ENCODE measurements around the gene GAGE12E.
"Not testable (repeated sequence)": the region's sequence is repeated elsewhere in the genome, so short reads cannot be mapped to it uniquely, and the experiment has no call there.

The GAGE12E gene, protein sequence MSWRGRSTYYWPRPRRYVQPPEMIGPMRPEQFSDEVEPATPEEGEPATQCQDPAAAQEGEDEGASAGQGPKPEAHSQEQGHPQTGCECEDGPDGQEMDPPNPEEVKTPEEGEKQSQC

DNA sequence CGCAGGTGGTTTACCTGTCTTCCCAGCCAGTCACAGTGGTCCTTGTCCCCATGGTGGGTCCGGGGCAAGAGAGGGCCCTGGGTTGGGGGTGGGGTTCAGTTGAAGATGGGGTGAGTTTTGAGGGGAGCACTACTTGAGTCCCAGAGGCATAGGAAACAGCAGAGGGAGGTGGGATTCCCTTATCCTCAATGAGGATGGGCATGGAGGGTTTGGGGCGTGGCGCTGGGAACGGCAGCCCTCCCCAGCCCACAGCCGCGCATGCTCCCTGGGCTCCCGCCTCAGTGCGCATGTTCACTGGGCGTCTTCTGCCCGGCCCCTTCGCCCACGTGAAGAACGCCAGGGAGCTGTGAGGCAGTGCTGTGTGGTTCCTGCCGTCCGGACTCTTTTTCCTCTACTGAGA, at the start of gene GAGE12E:
TSS of gene GAGE12E (plus strand) at position 301 of the 400 bp plus-strand sequence. CDS start 1,155 bp downstream, outside the sequence.
- not testable (repeated sequence) for DNase-seq (ENCODE audit: low read depth)

DNA sequence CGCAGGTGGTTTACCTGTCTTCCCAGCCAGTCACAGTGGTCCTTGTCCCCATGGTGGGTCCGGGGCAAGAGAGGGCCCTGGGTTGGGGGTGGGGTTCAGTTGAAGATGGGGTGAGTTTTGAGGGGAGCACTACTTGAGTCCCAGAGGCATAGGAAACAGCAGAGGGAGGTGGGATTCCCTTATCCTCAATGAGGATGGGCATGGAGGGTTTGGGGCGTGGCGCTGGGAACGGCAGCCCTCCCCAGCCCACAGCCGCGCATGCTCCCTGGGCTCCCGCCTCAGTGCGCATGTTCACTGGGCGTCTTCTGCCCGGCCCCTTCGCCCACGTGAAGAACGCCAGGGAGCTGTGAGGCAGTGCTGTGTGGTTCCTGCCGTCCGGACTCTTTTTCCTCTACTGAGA, 19.2 kb upstream of the GAGE12E start, which contains the start of gene GAGE12C:
TSS of gene GAGE12C (plus strand) at position 301 of the 400 bp plus-strand sequence. CDS start 1,155 bp downstream, outside the sequence.
- not testable (repeated sequence) for DNase-seq (ENCODE audit: low read depth)

DNA sequence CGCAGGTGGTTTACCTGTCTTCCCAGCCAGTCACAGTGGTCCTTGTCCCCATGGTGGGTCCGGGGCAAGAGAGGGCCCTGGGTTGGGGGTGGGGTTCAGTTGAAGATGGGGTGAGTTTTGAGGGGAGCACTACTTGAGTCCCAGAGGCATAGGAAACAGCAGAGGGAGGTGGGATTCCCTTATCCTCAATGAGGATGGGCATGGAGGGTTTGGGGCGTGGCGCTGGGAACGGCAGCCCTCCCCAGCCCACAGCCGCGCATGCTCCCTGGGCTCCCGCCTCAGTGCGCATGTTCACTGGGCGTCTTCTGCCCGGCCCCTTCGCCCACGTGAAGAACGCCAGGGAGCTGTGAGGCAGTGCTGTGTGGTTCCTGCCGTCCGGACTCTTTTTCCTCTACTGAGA, 9.7 kb upstream of the GAGE12E start, which contains the start of gene GAGE12D:
TSS of gene GAGE12D (plus strand) at position 301 of the 400 bp plus-strand sequence. CDS start 1,155 bp downstream, outside the sequence.
- DNase-seq (ENCODE audit: low read depth), result not testable (repeated sequence)

DNA sequence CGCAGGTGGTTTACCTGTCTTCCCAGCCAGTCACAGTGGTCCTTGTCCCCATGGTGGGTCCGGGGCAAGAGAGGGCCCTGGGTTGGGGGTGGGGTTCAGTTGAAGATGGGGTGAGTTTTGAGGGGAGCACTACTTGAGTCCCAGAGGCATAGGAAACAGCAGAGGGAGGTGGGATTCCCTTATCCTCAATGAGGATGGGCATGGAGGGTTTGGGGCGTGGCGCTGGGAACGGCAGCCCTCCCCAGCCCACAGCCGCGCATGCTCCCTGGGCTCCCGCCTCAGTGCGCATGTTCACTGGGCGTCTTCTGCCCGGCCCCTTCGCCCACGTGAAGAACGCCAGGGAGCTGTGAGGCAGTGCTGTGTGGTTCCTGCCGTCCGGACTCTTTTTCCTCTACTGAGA, 9.5 kb downstream of the GAGE12E start, which contains the start of gene GAGE12F:
TSS of gene GAGE12F (plus strand) at position 301 of the 400 bp plus-strand sequence. CDS start 1,155 bp downstream, outside the sequence.
- not testable (repeated sequence) for DNase-seq (ENCODE audit: low read depth)

GRCh38 chrX:49568728-49569127, 17.6 kb downstream of the GAGE12E start:
- DNase-seq (ENCODE audit: low read depth), result not testable (repeated sequence)

DNA sequence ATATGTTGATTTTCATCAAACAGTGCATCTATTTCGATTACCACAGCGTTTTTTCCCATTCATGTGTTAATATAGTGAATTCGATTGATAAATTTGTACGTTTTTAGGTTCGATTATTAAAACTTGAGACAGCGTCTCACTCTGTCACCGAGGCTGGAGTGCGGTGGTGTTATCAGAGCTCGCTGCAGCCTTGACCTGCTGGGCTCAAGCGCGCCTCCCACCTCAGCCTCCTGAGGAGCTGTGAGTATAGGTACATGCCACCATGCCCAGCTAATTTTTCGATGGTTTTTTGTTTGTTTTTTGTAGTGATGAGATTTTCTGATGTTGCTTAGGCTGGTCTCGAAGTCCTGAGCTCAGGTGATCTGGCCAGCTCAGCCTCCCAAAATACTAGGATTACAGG, 18.1 kb downstream of the GAGE12E start:
- not testable (repeated sequence) for DNase-seq (ENCODE audit: low read depth)

GRCh38 chrX:49570100-49570499, 19.0 kb downstream of the GAGE12E start, which contains the start of gene GAGE12G:
Gene GAGE12G, plus strand, starts transcription at chrX:49570400. Its CDS starts 1,155 bp downstream, at chrX:49571555.
- DNase-seq (ENCODE audit: low read depth), result not testable (repeated sequence)

- DNase-seq (ENCODE audit: low read depth), result not testable (repeated sequence)
These were observed 28.6 kb downstream of the GAGE12E start, which contains the start of gene GAGE12H for GRCh38 chrX:49579649-49580048. Gene GAGE12H, plus strand, starts transcription at chrX:49579949. Its CDS starts 1,155 bp downstream, at chrX:49581104.

DNA sequence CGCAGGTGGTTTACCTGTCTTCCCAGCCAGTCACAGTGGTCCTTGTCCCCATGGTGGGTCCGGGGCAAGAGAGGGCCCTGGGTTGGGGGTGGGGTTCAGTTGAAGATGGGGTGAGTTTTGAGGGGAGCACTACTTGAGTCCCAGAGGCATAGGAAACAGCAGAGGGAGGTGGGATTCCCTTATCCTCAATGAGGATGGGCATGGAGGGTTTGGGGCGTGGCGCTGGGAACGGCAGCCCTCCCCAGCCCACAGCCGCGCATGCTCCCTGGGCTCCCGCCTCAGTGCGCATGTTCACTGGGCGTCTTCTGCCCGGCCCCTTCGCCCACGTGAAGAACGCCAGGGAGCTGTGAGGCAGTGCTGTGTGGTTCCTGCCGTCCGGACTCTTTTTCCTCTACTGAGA, 38.1 kb downstream of the GAGE12E start, which contains the start of gene GAGE2A:
TSS of gene GAGE2A (plus strand) at position 301 of the 400 bp plus-strand sequence. CDS start 1,155 bp downstream, outside the sequence.
- not testable (repeated sequence) for DNase-seq (ENCODE audit: low read depth)

GRCh38 chrX:49589769-49590478, 38.8 kb downstream of the GAGE12E start:
- DNase-seq (ENCODE audit: low read depth), result not testable (repeated sequence)

- DNase-seq (ENCODE audit: low read depth), result not testable (repeated sequence)
These were observed 39.4 kb downstream of the GAGE12E start for GRCh38 chrX:49590488-49590887.

GRCh38 chrX:49598720-49599119, 47.6 kb downstream of the GAGE12E start, which contains the start of gene GAGE1:
Gene GAGE1, plus strand, starts transcription at chrX:49599020. Its CDS starts 1,155 bp downstream, at chrX:49600175.
- not testable (repeated sequence) for DNase-seq (ENCODE audit: low read depth)

Data from activated gamma-delta T cell treated with anti-CD3 and anti-CD28 coated beads, Interleukin-2, amount 50 U/mL, for 16 hours (primary cell).